Measurements from ENCODE around the gene CALN1.
"Not testable (repeated sequence)": the region's sequence is repeated elsewhere in the genome, so short reads cannot be mapped to it uniquely, and the experiment has no call there.

CALN1 gene

DNA sequence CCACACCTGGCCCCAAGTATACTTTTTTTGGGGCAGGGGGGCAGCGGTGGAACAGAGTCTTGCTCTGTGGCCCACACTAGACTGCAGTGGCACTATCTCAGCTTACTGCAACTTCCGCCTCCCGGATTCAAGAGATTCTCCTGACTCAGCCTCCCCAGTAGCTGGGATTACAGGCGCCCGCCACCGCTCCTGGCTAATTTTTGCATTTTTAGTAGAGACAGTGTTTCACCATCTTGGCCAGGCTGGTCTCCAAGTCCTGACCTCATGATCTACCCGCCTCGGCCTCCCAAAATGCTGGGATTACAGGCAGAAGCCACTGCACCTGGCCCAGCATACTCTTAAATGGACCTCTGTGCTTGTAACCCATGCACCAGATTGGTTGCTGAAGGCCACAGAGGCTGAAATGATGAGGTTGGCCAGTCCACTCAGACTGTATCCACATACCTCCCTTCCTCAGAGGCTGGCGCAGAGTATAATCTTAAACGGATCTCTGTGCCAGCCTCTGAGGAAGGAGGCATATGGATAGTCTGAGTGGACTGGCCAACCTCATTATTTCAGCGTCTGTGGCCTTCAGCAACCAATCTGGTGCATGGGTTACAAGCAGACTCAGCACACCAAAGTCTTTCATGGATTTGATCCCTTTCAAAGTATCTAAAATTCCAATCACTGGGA, 3.0 kb downstream of the CALN1 start:
- DNase-seq (ENCODE audit: low spot score), result no peak

DNA sequence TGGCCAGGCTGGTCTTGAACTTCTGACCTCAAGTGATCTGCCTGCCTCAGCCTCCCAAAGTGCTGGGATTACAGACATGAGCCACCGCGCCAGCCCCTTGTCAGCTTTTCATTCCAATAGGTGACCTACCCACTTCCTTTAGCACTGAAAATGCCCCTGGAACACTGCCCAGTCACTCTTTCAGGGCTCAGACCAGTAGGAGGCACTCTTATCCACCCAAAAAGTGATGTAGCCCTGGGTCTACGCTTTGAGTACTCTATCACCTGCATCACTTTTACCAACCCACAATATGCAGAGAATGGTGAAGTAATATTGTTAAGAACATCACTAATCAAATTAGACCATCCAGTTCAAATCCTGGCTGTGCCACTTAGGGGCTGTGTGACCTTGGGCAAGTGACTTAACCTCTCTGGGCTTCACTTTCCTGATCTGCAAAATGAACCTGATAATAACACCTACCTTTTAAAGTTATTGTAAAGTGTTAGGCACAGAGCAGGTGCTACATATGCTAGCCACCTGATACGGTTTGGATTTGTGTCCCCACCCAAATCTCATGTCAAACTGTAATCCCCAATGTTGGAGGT, 5.2 kb downstream of the CALN1 start:
- no peak for DNase-seq (ENCODE audit: low spot score)

DNA sequence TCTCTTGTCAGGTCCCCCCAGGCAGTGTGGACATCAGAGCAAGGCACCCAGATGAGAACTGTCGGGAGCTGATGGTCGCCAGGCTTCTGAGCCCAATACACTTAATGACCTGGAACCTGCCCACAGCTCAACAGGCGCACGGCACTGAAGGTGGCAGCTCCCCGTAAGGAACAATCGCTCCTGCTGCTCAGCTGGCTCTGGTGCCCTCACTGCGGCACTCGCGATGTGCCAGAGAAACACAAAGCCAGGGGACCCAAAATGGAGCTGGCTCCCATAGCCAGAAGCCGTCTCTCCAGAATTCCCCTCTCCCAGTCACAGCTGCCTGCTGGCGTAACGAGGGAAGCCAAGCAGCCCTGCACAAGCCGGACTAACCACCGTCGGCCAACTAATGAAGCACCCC, 6.3 kb downstream of the CALN1 start:
- no peak for DNase-seq (ENCODE audit: low spot score)

DNA sequence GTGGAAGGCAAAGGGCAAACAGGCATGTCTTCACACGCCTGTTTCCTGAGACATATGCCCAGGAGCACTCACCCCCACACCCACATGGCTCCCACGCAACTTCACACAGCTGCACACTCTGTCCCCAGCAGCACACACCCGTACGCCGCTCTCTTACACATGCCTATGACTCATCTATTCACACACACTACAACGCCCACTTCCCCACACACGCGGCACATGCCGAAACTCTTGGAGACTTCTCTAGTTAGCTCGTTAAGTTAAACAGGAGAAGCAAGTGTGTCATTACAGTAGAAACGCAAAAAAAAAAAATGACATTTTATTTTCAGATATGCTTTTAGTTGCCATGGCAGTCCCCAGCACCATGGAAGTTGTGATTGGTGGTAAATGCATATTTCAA, 6.7 kb downstream of the CALN1 start:
- DNase-seq (ENCODE audit: low spot score), result no peak

DNA sequence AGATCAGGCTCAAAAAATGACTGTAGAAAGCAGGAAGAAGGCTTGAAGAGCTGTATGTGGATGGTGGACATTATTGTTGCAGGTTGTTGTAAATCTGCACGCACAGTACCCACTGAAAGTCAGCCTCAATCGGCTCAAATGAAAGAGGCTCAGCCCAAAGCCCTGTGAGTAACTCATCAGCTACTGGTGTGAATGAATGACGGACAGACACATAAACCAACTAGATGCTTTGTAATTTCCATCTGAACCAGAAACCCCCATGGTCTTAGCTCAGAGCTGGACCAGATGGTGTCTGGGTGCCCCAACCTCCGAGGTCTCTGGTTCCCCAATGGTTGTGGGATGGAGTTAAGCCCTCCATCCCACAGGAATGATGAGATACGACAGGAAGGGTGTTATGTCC, 7.4 kb downstream of the CALN1 start:
- no peak for DNase-seq (ENCODE audit: low spot score)

DNA sequence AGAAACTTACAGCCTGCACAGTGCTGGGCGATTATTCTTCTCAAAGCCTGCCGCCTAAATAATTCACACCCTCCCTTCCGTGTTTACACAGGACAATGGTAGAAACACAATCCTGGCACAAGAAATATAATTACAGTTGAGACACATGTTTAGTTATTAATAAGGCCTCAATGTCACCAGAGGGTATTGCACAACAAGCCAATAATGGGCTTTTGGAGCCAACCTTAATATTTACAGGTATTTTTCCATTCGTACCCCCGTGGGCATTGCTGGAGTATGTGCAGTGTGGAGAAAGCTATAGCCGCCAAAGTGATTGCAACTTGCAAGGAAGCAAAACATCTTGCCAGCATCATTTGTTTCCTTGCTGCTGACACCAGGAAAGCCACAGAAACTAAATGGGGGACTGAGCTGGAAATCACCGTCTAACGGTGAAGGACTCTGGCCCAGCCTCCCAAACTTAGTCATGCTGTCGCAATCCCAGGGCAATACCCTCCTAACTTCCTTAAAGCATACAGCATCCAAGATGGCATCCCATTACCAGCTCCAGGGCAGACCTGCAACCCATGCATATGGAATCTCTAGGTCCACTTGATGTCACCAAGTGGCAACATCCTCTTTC, 8.6 kb downstream of the CALN1 start:
- no peak for DNase-seq (ENCODE audit: low spot score)

DNA sequence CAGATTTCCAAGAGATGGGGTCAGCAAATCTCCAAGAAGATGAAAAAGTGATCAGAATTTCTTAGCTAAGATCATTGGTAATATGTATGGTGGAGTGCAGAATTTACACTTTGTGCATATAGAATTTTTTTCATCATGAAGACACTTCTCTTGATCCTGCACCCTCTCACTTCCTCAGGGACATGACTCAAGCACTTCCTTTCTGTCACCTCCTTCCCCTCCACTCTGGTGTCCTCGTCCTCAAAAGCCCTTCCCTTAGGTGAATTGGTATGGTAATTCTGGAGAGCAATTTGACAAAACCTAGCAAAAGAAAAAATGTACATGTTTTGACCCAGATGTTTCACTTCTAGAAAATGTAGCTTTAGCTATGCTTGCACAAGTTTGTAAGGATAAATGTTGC, 18.1 kb downstream of the CALN1 start:
- no peak for DNase-seq (ENCODE audit: low spot score)

DNA sequence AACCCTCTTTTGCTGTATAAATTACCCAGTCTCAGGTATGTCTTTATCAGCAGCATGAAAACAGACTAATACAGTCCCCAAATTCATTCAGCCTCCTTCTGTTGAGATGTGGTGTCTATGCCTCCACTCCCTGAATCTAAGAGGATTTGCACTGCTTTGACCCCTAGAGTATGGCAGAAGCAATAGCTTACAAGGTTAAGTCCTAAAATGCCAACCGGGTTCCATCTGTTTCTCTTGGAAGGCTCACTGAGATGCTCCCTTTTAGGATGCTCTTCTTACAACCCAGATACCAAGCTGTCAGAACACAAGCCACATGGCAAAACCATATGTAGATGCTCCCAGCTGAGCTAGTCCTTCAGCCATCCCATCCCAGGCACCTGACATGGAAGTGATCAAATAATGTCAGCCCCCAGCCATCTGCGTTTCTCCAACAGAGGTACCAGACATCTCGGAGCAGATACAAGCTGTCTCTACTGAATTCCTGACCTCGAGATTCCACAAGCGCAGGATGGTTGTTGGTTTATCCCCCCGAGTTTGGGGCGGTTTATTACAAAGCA, 20.2 kb downstream of the CALN1 start:
- no peak for DNase-seq (ENCODE audit: low spot score)

DNA sequence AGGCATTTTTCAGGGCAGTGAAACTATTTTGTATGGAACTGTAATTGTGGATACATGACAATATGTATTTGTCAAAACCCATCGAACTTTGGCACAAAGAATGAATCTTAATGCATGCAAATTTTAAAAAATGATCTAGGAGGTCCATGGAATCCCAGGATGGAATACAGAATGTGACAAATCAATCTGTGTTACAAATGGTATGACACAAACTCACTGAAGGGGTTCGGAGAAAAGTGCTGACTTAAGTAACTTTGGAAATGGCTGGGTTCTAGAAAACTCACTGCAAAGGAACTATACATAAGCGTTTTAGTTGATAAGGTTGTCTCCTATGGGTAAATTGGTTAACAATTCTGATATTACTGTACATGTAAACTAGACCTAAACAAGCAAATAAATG, 26.0 kb downstream of the CALN1 start:
- DNase-seq (ENCODE audit: low spot score), result no peak

DNA sequence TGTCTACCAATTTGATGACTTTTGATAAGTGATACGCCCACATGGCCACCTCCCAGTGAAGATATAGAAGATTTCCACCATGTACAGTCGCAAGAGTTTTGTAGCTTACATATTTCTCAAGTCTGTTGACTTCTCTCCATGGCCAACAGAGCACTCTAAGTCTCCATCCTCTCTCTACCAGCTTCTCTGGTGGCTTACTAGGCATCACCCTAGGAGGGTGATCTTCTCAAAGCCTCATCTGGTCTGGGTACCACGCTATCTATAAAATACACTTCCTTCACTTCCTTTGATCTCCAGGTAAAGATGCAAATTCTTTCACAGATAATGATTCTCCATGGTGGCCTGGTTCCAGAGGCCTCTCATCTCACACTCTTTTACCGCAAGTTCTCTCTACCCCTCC, 49.9 kb downstream of the CALN1 start:
- no peak for DNase-seq (ENCODE audit: low spot score)

DNA sequence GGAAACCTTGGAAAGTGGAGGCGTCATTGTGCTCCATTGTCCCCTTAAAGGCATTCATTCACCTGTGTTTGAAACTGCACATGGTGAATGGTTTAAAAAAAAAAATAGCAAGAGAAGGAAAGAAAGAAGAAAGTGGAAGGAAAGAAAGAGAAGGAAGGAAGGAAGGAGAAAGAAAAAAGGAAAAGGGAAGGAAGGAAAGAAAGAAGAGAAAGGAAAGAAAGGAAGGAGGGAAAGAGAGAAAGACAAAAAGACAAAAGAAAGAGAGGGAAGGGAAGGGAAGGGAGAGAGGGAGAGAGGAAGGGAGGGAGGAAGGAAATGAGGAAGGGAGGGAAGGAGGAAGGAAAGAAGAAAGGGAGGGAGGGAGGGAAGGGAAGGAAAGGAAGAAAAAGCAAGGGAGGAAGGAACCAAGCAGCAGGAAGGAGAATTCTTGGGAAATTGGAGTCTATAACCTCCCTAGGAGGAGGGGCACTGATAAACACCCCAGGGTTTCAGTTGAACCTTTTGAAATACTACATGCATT, 66.9 kb downstream of the CALN1 start:
- DNase-seq (ENCODE audit: low spot score), result no peak

DNA sequence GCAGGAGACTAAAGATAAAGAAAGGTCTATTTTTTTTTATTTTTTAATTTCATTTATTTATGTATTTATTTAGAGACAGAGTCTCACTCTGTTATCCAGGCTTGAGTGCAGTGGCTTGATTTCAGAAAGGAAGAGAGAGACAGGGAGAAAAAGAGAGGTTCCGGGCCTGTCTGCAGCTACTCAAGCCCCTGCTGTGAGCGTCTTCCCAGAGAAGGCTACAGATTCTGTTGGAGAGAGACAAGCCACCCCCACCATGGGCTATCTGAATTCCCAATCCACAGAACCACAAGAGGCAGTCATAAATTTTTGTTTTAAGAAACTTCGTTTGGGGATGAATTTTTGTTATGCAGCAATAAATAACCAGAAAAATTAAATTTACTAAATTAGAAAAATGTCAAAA, 68.1 kb downstream of the CALN1 start:
- no peak for DNase-seq (ENCODE audit: low spot score)

DNA sequence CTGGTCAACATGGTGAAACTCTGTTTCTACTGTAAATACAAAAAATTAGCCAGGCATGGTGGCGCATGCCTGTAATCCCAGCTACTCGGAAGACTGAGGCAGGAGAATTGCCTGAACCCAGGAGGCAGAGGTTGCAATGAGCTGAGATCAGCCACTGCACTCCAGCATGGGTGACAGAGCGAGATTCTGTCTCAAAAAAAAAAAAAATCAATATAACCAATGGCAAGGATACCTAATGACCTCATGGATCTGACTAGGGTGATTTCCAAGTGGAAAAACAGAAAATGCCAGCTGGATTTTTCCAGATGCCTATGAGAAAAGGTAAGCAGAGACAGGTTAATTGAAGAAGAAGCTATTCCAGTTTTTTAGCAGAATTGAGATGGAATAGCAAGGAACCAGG, 68.8 kb downstream of the CALN1 start:
- not testable (repeated sequence) for DNase-seq (ENCODE audit: low spot score)

DNA sequence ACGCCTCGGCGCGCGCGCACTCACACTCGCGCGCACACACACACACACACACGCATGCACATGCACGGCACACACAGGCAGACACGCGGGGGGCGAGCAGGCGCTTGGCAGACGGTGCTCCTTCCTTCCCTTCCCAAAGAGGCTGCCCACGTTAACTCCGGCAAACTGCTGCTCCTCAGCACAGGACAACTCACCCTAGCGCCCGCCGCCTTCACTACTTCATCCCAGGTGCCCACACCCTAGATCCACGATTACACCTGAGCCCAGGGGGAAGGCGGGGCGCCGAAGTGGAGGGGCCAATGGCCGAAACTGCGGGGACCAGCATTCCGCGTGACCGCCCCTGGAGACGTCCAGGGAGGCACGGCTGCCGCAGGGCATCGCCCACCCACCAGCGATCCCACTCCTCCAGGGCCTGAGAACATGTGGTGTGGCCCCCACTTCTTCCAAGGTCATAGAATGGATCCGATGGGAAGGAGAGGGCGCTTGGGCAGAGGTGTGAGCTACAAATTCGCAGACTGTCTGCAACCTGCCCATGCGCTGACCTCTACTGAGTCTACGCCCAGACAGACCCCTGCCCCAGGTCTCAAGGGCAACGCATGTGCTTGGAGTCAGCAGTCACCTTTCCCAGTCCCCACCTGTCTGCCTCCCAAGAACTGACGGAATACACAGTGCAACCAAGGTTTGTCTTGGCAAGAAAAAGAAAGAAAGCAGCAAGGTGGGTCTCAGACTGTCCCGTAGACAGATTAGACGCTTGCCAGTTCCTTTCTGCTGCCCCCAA, 74.6 kb downstream of the CALN1 start:
- no peak for DNase-seq (ENCODE audit: low spot score)

DNA sequence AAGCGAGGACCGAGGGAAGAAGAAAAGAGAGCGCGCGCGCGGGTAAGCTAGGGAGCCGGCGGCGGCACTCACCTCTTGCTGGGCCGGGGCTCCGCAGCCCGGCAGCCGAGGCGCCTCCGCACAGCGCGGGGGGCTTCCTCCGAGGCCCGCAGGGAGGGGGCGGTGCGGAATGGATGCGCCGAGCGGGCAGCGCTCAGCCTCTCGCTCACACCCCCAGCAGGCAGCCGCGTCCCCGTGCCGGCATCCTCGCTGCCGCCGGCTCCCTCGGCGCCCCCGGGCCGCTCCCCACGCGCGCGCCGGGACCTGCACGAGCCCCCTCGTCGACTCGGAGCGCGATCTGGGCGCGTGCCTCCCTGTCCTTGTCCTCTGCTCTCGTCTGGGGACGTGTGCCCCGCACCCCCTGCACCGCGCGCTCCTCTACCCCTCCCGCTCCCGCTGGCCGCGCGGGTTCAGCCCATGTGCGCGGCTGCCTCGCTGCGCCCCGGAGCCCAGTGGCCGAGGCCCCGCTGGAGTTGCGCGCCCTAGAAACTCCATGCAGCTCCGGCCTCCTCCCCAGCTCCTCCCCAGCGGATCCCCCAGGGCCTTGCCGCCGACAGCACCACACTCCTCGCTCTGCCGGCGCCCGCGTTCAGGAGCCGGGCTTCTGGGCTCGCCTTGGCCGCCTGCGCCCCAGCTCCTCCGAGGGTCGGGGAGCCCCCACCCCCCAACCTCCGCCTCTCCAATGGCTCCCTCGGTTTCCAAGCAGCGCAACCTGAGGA, 75.3 kb downstream of the CALN1 start:
- no peak for DNase-seq (ENCODE audit: low spot score)

DNA sequence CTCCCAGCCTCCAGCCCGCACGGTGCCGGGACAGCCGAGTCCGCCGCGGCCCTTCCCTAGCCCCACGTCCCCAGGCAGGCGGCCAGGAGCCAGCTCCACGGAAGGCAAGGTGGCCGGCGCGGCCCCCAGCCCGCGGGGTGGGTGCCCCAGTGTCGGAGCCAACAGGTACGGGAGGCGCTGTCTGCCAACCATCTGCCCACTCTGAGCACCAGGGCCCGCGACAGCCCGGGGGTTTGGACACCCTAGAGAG, 75.8 kb downstream of the CALN1 start:
- DNase-seq (ENCODE audit: low spot score), result no peak

DNA sequence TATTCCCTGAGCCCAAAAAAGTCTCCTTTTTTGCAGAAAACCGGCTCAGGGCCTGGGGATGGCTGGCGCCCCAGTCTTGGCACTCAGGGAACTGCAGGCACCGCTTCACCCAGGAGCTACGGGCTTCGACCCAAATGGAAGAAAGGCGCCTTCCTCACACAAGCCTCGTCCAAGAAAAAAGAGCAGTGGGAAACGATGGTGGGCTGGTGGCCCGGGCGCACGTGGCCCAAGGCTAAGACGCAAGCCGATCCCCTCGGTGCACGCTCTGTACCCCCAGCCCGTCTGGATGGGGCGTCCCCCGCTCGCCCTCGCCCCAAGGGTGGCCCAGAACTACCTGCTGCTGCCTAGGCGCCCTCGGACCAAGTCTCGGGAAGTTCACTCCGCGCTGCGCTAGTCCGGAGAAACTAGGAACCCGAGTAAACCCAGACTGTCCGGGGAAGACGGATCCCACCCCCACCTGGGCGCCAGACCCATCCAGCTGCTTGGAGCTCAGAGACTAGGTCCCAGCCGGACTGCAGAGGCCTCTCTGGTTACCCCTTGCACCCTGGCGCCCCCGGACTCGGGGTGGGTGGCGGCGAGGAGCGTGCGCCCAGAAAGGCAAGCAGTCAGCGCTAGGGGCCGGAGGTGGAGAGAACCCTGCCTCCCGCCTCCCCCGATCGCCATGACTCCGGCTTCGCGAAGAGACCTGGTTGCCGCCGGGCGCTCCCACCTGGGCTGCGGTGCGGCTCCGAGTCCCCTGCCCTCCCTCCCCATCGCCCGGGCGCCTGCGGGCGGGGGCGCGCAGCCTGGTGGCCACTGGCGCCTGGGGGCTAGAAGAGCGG, 76.4 kb downstream of the CALN1 start:
- no peak for DNase-seq (ENCODE audit: low spot score)

DNA sequence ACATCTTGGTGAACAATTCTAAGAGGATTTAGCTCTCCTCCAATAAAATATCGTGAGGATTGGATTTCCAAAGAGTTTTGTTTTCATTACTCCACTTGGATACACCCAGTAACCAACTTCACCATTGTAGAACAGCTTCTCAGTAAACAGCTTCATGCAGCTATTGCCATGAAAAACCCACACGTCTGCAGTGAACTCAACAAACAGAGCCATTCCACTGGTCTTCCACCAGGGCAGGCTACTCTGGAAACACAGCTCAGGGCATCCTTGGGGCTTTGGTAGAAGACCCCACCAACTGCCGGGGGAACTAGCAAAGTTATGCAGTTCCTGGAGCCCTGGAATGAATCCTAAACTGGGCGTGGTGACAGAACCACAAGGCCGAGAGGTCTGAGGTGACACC, 77.4 kb downstream of the CALN1 start:
- DNase-seq (ENCODE audit: low spot score), result no peak

DNA sequence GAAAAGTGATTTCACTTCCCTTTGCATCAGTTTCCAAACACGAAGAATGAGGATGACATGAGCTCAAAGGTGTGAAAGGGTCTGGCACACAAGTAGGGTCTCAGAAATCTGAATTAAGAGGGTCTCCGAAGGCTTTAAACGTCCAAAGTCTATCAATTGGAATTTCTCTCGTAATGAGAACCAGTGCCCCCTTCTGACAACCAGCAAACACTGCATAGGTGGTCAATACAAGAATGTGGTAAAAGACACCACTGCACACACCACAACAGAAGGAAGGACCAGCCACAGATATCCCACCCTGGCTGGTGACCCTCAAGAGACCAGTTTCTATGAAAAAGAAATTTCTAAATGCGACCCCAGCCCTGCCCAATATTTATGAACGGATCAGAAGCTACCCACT, 78.1 kb downstream of the CALN1 start:
- DNase-seq (ENCODE audit: low spot score), result no peak

DNA sequence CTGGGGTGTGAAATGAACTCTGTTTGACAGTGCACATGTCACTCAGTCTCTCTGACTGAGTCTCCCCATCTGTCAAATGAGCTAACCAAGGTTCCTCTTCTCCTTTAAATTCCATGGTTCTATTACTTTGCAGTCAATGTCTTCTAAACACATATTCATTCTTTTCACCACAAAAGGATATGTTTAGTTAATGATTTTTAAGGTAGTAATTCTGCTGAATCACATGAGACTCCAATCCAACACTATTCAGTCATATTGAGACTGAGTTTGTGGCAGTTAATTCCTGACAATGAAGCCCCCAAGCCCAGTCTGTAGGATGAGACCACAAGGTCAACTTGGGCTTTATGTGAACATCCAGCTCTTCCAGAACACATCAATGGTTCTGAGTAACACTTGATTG, 85.3 kb downstream of the CALN1 start:
- no peak for DNase-seq (ENCODE audit: low spot score)

DNA sequence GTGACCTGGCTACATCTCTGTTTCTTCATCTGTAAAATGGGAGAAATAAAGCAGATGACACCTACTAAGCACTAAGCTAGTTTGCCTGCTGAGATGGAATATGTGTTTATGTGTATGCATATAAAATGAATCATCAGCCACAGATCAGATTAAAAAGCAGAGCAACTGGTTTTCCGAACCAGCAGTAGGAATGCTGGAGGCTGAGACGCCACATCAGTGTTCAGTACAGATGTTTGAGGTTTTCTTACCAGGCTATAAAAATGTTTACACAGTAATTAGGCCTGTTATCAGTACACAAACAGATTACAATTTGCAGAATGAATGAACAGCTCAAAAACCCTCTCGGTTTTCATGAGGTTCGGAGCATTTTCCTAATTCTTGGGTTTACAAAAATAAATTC, 85.8 kb downstream of the CALN1 start:
- DNase-seq (ENCODE audit: low spot score), result no peak

All from kidney tubule cell (primary cell).